GM12878 (cell line): ENCODE results near the gene ZBTB21. TPM values are rescaled to one million over a fixed set of nuclear protein-coding genes. Genes with fewer than 3 reads are reported as not detected.

Experiments used
- ATAC-seq: fragments of 200-7000 bp; cut with Tn5 transposase; 3 replicates; pipeline ENCODE4 v1.9.1; 2020; ENCODE audit warnings: mild to moderate bottlenecking, moderate library complexity
- BruUV-seq: library from RNA; stranded (reverse); fragments of 400-500 nt; replicated peaks from 2 replicates; lab custom pipeline; 2021; lab: Mats Ljungman, UMichigan
- CTCF ChIA-PET: fragments of 300-600 bp; sonication (Branson Sonifier 250); formaldehyde crosslinking; extraction: SDS; loops from one replicate; lab custom pipeline; 2021; ENCODE audit warnings: inconsistent platforms; lab: Yijun Ruan, JAX
- POLR2A ChIA-PET: fragments of 350-600 bp; formaldehyde crosslinking; extraction: SDS; loops from one replicate; lab custom pipeline; 2021; ENCODE audit warnings: inconsistent platforms; lab: Charles Lee
- RAD21 ChIA-PET: fragments of 300-600 bp; sonication (Branson Sonifier 250); formaldehyde crosslinking; loops from one replicate; lab custom pipeline; 2023; ENCODE audit warnings: antibody characterized with exemption; ENCODE audit not compliant: unreplicated experiment; lab: Charles Lee
- SMC1A ChIA-PET: fragments of 300-600 bp; sonication (Branson Sonifier 250); formaldehyde crosslinking; loops from one replicate; lab custom pipeline; 2023; ENCODE audit not compliant: unreplicated experiment, uncharacterized antibody; lab: Charles Lee
- DNase-seq: peaks from one replicate; pipeline ENCODE4 v3.0.0-alpha.2; 2011; ENCODE audit warnings: low read depth, low spot score
- FAIRE-seq: peaks from 3 replicates; lab custom pipeline; 2011; peaks lifted over from hg19 to GRCh38; lab: Jason Lieb, UNC
- H2AFZ ChIP-seq: 2 replicates; pipeline ENCODE4 v1.6.0; 2011; ENCODE audit warnings: low read depth, low read length, control low read depth; ENCODE audit not compliant: control insufficient read depth
- H3K27ac ChIP-seq: 2 replicates; pipeline ENCODE4 v1.5.1; 2011; ENCODE audit warnings: control low read depth; ENCODE audit not compliant: control insufficient read depth, insufficient read depth
- H3K27me3 ChIP-seq, 2 experiments: replicated peaks in 1 of 2; 2 replicates each; pipeline versions ENCODE4 v1.6.0 to v1.6.1; 2011; ENCODE audit warnings: low read length in 1 of 2; ENCODE audit not compliant: control insufficient read depth in 2 of 2, insufficient read depth in 2 of 2
- H3K36me3 ChIP-seq, 2 experiments: 2 replicates each; pipeline ENCODE4 v1.5.1; 2011; ENCODE audit warnings: low read length in 1 of 2; ENCODE audit not compliant: control insufficient read depth in 2 of 2, insufficient read depth in 2 of 2
- H3K4me1 ChIP-seq: 2 replicates; pipeline ENCODE4 v1.6.1; 2011; ENCODE audit warnings: mild to moderate bottlenecking, low read length, moderate library complexity, mixed read lengths; ENCODE audit not compliant: control insufficient read depth, insufficient read depth
- H3K4me2 ChIP-seq: 2 replicates; pipeline ENCODE4 v1.6.0; 2011; ENCODE audit warnings: control low read depth; ENCODE audit not compliant: control insufficient read depth, insufficient read depth
- H3K4me3 ChIP-seq: fragments of 200-600 bp; sonication (generic); 2 replicates; pipeline ENCODE4 v1.5.1; 2016
- H3K79me2 ChIP-seq: 2 replicates; pipeline ENCODE4 v1.6.0; 2011; ENCODE audit warnings: low read length; ENCODE audit not compliant: control insufficient read depth, insufficient read depth
- H3K9ac ChIP-seq: 2 replicates; pipeline ENCODE4 v1.8.0; 2011; ENCODE audit warnings: low read length, control low read depth, mixed read lengths; ENCODE audit not compliant: control insufficient read depth, insufficient read depth
- H3K9me3 ChIP-seq: replicated peaks from 3 replicates; pipeline ENCODE4 v1.5.1; 2011; ENCODE audit warnings: mild to moderate bottlenecking, low read length; ENCODE audit not compliant: control insufficient read depth, insufficient read depth
- H4K20me1 ChIP-seq: 2 replicates; pipeline ENCODE4 v1.6.0; 2011; ENCODE audit not compliant: control insufficient read depth, insufficient read depth
- ATF2 ChIP-seq: IDR thresholded peaks from 2 replicates; pipeline ENCODE4 v1.6.1; 2012; ENCODE audit warnings: low read length, inconsistent platforms
- ATF7 ChIP-seq: fragments of 450-650 bp; IDR thresholded peaks from 2 replicates; pipeline ENCODE4 v1.6.1; 2016; ENCODE audit warnings: low read depth, mild to moderate bottlenecking
- BRCA1 ChIP-seq: IDR thresholded peaks from 2 replicates; pipeline ENCODE4 v1.6.1; 2011; ENCODE audit warnings: low read depth, low read length, improper control_type of control experiment
- CUX1 ChIP-seq: IDR thresholded peaks from 2 replicates; pipeline ENCODE4 v1.6.1; 2012; ENCODE audit warnings: improper control_type of control experiment, low read depth, low read length; ENCODE audit not compliant: insufficient replicate concordance
- FOXM1 ChIP-seq: IDR thresholded peaks from 2 replicates; pipeline ENCODE4 v1.6.1; 2012; ENCODE audit warnings: low read depth, mild to moderate bottlenecking, inconsistent platforms, low read length, moderate library complexity
- IKZF2 ChIP-seq, 2 experiments: fragments of 450-650 bp; IDR thresholded peaks; 2 replicates each; pipeline ENCODE4 v1.6.1; 2017; ENCODE audit warnings: mild to moderate bottlenecking in 2 of 2, moderate library complexity in 2 of 2
- MLLT1 ChIP-seq: fragments of 450-650 bp; IDR thresholded peaks from 2 replicates; pipeline ENCODE4 v1.6.1; 2016; ENCODE audit warnings: mild to moderate bottlenecking
- NR2C2 ChIP-seq: IDR thresholded peaks from 2 replicates; pipeline ENCODE4 v1.6.1; 2011; ENCODE audit warnings: borderline replicate concordance, low read depth; ENCODE audit not compliant: control insufficient read depth, insufficient read length
- POU2F2 ChIP-seq: IDR thresholded peaks from 3 replicates; pipeline ENCODE4 v1.6.1; 2011; ENCODE audit warnings: low read depth, mild to moderate bottlenecking, low read length, borderline replicate concordance
- PRDM15 ChIP-seq: fragments of 450-650 bp; formaldehyde crosslinking; IDR thresholded peaks from 2 replicates; pipeline ENCODE4 v1.4.0; 2020; ENCODE audit warnings: mild to moderate bottlenecking, moderate library complexity
- SP1 ChIP-seq: IDR thresholded peaks from one replicate; pipeline ENCODE4 v1.6.1; 2011; ENCODE audit warnings: low read depth, low read length
- STAT3 ChIP-seq: IDR thresholded peaks from 2 replicates; pipeline ENCODE4 v1.6.1; 2011; ENCODE audit warnings: low read depth, low read length, improper control_type of control experiment
- TARDBP ChIP-seq: IDR thresholded peaks from 2 replicates; pipeline ENCODE4 v1.6.1; 2016; ENCODE audit warnings: borderline replicate concordance
- ZNF207 ChIP-seq: fragments of 450-650 bp; IDR thresholded peaks from 2 replicates; pipeline ENCODE4 v1.6.1; 2014; ENCODE audit warnings: antibody characterized with exemption, mild to moderate bottlenecking, borderline replicate concordance
- WGBS: methylation state at CpG from one replicate; pipeline ENCODE4 v1.1.6; 2016; ENCODE audit warnings: low lambda C conversion rate; ENCODE audit not compliant: insufficient replicate concordance, insufficient coverage; ENCODE audit errors: missing lambda C conversion rate; 5-methylcytosine and 5-hydroxymethylcytosine counted together
- in situ Hi-C: fragments of 300-500 bp; cut with MboI; formaldehyde crosslinking; loops from 9 replicates; pipeline ENCODE4 v1.14.3; 2018; ENCODE audit warnings: mixed read lengths
- intact Hi-C: fragments of 100-400 bp; cut with micrococcal nuclease; formaldehyde crosslinking; loops from one replicate; pipeline ENCODE4 v1.14.2; 2022; ENCODE audit not compliant: unreplicated experiment
- polyA plus RNA-seq, 11 experiments: library from polyadenylated mRNA; depleted of rRNA in 4 of 11; unstranded in 6 of 11; stranded (reverse) in 5 of 11; fragments of >200 nt; fragmentation: Nextera tagmentation in 4 of 11; fragmentation: Illumina TruSeq in 1 of 11; extraction: Ambion mirVana in 4 of 11; extraction: Trizol in 1 of 11; gene quantifications; 1 replicate in 1 of 11; 2 replicates in 10 of 11; pipeline versions ENCODE4 v1.2.1 to v1.2.3, GENCODE V29; 2011 to 2016; ENCODE audit warnings: inconsistent platforms in 2 of 11, missing spikeins in 2 of 11, low read depth in 1 of 11
- total RNA-seq, 4 experiments: library from RNA; depleted of rRNA in 3 of 4; stranded (reverse); fragments of >200 nt in 3 of 4; fragmentation: Illumina TruSeq in 1 of 4; extraction: Trizol in 1 of 4; gene quantifications; 2 replicates each; pipeline versions ENCODE4 v1.2.1 to v1.2.3, GENCODE V29; 2013 to 2021

ZBTB21 gene
- total and polyA plus RNA-seq, 10 of the 15 experiments (the other 5 are each of a cell fraction or from before 2014, with no cell fraction given), result 1.8 to 21.6 (median 10.6) TPM

- ChIA-PET RAD21 (no interaction called here), SMC1A (no interaction called here), POLR2A (no interaction called here), CTCF (no interaction called here)
- TF ChIP-seq BRCA1 (no peak), PRDM15 (CRISPR knock-in tag) (no peak), ATF7 (no peak), CUX1 (no peak), STAT3 (no peak), MLLT1 (no peak), NR2C2 (no peak), SP1 (no peak), TARDBP (no peak), FOXM1 (no peak), ZNF207 (no peak), POU2F2 (no peak), IKZF2 (IDR thresholded peaks at IDR 0.05) (no peak), ATF2 (no peak)
- H3K27ac ChIP-seq, result no peak overlapping the region
- no peak overlapping the region for H3K4me2 ChIP-seq
- H3K36me3 ChIP-seq, result no peaks in the 10 kb centered on the region
- no peak for FAIRE-seq
- H3K4me1 ChIP-seq, result peaks cover 10% of the 10 kb centered on the region
- ATAC-seq, result no peak
- DNase-seq, result no peak
- H4K20me1 ChIP-seq, result no peaks in the 10 kb centered on the region
- H3K27me3 ChIP-seq, result no peaks in the 10 kb centered on the region; a peak in 1 of 4 replicates
- intact Hi-C loops, result no loop called here
- no peak overlapping the region for H3K4me3 ChIP-seq
- 62% methylated on average over 2 of the region's 2 CpGs for WGBS
- no TSS peak for BruUV-seq
- no peaks in the 10 kb centered on the region; the same call in 2 of the 3 replicates for H3K9me3 ChIP-seq
- in situ Hi-C loops, result no loop called here
- H3K9ac ChIP-seq, result no peak overlapping the region
- no peaks in the 10 kb centered on the region for H3K79me2 ChIP-seq
- no peak overlapping the region for H2AFZ ChIP-seq
Measured at GRCh38 chr21:42036313-42036712, 26.2 kb upstream of the ZBTB21 start.
